HT1080 (cell line): ENCODE measurements around the gene SKOR2. TPM values are rescaled to one million over a fixed set of nuclear protein-coding genes. Genes with fewer than 3 reads are reported as not detected.
A peak's percentile ranks its signal among the peaks of the same experiment; 100 is the strongest.

Source experiments
- DNase-seq: peaks from one replicate; pipeline ENCODE4 v3.0.0-alpha.2; 2015; ENCODE audit warnings: low read depth
- polyA plus RNA-seq, 2 experiments: library from polyadenylated mRNA; depleted of rRNA; stranded (reverse); fragments of >200 nt; gene quantifications; 2 replicates each; pipeline ENCODE4 v1.2.3, GENCODE V29; 2015
- total RNA-seq: library from RNA; depleted of rRNA; stranded (reverse); fragments of >200 nt; shearing (Covaris generic); gene quantifications from 2 replicates; pipeline ENCODE4 v1.2.3, GENCODE V29; 2014; rRNA removed

SKOR2 gene
- total RNA-seq: not detected in 2 replicates
- not detected in 2 replicates for polyA plus RNA-seq (2015; cell fraction: cytosol; rRNA removed)
- polyA plus RNA-seq (2015; cell fraction: nucleus; rRNA removed): not detected in 2 replicates

- DNase-seq: peak; percentile 32
Measured at GRCh38 chr18:47251289-47252120, at the start of gene SKOR2. Gene SKOR2 (minus strand): TSS chr18:47251660. CDS start chr18:47249183, 2,477 bp downstream.

- peak; percentile 51 for DNase-seq
Measured at GRCh38 chr18:47296462-47296861, 45.0 kb upstream of the SKOR2 start.

- DNase-seq: peak; percentile 11
Measured at GRCh38 chr18:47294801-47295200, 43.3 kb upstream of the SKOR2 start.

- DNase-seq: no peak
Measured at GRCh38 chr18:47288741-47289140, 37.3 kb upstream of the SKOR2 start.

- DNase-seq: peak; percentile 42
Measured at GRCh38 chr18:47287911-47288585, 36.6 kb upstream of the SKOR2 start.

- DNase-seq: peak; percentile 86
Measured at GRCh38 chr18:47286776-47287410, 35.4 kb upstream of the SKOR2 start.

GRCh38 chr18:47285456-47285855 is 34.0 kb upstream of the SKOR2 start:
- peak; percentile 88 for DNase-seq

- DNase-seq: no peak
Measured at GRCh38 chr18:47284721-47285395, 33.4 kb upstream of the SKOR2 start.

- DNase-seq: peak; percentile 74
Measured at GRCh38 chr18:47283476-47283875, 32.0 kb upstream of the SKOR2 start.

GRCh38 chr18:47280121-47280520 is 28.7 kb upstream of the SKOR2 start:
- DNase-seq: no peak

GRCh38 chr18:47274961-47275360 is 23.5 kb upstream of the SKOR2 start:
- no peak for DNase-seq

GRCh38 chr18:47265197-47265596 is 13.7 kb upstream of the SKOR2 start:
- peak; percentile 86 for DNase-seq

- no peak for DNase-seq
Measured at GRCh38 chr18:47264308-47264700, 12.8 kb upstream of the SKOR2 start.

GRCh38 chr18:47263430-47264307 is 12.2 kb upstream of the SKOR2 start:
- peak; percentile 54 for DNase-seq

GRCh38 chr18:47263150-47263429 is 11.6 kb upstream of the SKOR2 start:
- DNase-seq: no peak

GRCh38 chr18:47262301-47263149 is 11.1 kb upstream of the SKOR2 start:
- DNase-seq: no peak

GRCh38 chr18:47261902-47262300 is 10.4 kb upstream of the SKOR2 start:
- DNase-seq: no peak

GRCh38 chr18:47260924-47261701 is 9.7 kb upstream of the SKOR2 start:
- DNase-seq: no peak
